ENCODE results near the gene KCTD21. TPM values are rescaled to one million over a fixed set of nuclear protein-coding genes. Genes with fewer than 3 reads are reported as not detected.

The KCTD21 gene
- total and polyA plus RNA-seq, 7 donors = 4.2 to 18.8 (median 7.4) TPM

DNA sequence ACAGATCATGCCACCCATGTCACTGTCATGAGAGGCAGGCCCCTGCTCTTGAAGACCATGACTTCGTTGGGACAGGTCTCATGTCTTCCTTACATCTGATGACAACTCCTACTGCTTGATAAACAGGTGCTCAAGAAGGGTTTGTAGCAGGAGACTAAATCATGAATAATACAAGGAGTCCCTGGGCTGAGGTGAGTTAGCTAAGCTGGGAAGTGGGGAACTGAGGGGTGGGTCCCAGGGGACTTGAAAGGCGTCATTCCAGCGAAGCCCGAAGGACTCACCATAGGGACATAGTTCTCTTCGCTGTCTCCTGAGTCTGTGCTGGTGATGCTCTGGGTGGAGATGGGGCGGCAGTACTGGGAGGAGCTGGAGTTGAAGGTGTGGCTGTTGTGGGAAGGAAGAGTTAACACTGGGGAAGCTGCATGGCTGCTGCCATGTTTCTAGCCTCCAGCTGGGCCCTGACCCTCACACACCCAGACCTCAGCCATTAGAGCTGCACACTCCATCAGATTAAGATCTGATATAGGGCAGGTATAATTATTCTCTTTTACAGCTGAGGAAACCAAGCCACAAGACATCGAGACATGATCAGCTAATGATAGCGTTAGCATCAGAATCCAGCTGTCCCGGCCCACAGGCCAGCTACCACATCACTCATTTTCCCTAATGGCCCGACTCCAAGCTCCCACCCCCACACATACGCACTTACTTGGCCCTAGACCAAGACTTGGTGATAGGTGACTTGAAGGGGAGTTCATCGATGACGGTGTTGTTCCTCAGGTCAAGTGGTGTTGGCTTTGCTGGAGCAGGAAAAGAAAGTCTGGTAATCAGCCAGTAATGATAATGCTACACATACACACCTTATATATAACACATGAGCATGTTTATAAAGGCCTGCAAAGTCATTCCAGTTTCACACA is 33.2 kb upstream of the KCTD21 start:
- H3K4me1 ChIP-seq = no peaks in the 10 kb centered on the region
- intact Hi-C loops (cut with DNase I) = no loop called here
- H3K4me3 ChIP-seq = no peak overlapping the region
- peaks cover 8 to 68% (median 21%) of the 10 kb centered on the region in 4 donors for H3K36me3 ChIP-seq
- no peak overlapping the region for H3K27ac ChIP-seq
- 95 to 96% methylated on average over 13 of the region's 13 CpGs for WGBS, 2 donors
- no peak for DNase-seq
- H3K9me3 ChIP-seq = no peaks in the 10 kb centered on the region
- no peak for TF ChIP-seq POLR2AphosphoS5 (IDR thresholded peaks at IDR 0.05)
- no peak for TF ChIP-seq POLR2A (IDR thresholded peaks at IDR 0.05)
- TF ChIP-seq, protein P1, sequence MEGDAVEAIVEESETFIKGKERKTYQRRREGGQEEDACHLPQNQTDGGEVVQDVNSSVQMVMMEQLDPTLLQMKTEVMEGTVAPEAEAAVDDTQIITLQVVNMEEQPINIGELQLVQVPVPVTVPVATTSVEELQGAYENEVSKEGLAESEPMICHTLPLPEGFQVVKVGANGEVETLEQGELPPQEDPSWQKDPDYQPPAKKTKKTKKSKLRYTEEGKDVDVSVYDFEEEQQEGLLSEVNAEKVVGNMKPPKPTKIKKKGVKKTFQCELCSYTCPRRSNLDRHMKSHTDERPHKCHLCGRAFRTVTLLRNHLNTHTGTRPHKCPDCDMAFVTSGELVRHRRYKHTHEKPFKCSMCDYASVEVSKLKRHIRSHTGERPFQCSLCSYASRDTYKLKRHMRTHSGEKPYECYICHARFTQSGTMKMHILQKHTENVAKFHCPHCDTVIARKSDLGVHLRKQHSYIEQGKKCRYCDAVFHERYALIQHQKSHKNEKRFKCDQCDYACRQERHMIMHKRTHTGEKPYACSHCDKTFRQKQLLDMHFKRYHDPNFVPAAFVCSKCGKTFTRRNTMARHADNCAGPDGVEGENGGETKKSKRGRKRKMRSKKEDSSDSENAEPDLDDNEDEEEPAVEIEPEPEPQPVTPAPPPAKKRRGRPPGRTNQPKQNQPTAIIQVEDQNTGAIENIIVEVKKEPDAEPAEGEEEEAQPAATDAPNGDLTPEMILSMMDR (IDR thresholded peaks at IDR 0.05) = no peak
- no peak for TF ChIP-seq EP300 (IDR thresholded peaks at IDR 0.05)
- H3K27me3 ChIP-seq = no peaks in the 10 kb centered on the region

DNA sequence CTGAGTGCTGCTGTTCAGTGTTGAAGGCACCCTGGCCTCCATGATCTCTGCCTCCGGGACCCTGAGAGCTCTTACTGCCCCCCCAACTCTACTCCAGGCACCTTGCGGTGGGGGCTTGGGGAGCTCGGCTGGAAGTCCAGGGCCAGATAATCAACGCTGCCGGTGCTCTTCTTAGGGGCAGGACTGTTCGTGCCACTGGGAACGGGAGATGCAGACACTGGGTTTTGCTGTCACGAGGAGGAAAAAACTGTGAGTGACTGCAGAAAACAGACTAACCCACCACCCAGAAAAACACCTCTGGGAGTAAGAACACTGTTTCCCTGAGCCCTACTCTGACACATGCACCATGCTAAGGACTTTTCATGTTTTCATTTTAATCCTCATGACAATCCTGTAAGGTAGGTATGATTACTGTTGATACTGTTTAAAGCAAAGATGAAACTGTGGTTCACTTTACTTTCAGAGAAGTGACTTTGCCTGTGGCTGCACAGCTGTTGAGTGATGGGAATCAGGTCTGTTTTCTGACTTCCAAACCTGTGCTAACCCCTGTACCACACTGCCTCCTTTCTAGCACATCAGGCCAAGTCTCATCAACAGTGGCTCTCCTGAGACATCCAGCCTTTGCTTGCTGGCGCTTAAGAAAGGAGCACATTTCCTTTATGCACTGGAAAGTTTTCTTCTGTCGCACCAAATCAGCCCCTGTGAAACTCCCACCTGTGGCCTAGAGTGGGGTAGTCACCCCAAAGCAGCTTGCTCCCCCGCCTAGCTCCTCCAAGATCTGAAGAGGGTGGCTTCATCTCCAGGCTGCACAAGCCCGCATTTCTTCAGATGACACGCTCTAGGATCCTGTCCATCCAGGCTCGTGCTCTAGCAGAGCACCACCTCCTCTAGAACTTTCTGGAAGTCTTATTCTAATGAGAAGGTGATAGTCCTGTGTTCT is 32.1 kb upstream of the KCTD21 start:
- Histone ChIP-seq H3K36me3 (peaks cover 8 to 71% (median 20%) of the 10 kb centered on the region in 4 donors), H3K4me3 (no peak overlapping the region), H3K27ac (no peak overlapping the region), H3K27me3 (no peaks in the 10 kb centered on the region), H3K4me1 (no peaks in the 10 kb centered on the region), H3K9me3 (no peaks in the 10 kb centered on the region)
- 93 to 95% methylated on average over 14 of the region's 14 CpGs for WGBS, 2 donors
- intact Hi-C loops (cut with DNase I) = no loop called here
- DNase-seq = no peak
- TF ChIP-seq, protein P1 (IDR thresholded peaks at IDR 0.05) = no peak
- TF ChIP-seq POLR2A (IDR thresholded peaks at IDR 0.05) (no peak), POLR2AphosphoS5 (IDR thresholded peaks at IDR 0.05) (no peak), EP300 (IDR thresholded peaks at IDR 0.05) (no peak)

- Histone ChIP-seq H3K4me3 (no peak overlapping the region), H3K36me3 (peaks cover 5 to 70% (median 17%) of the 10 kb centered on the region in 4 donors), H3K9me3 (no peaks in the 10 kb centered on the region), H3K27ac (no peak overlapping the region), H3K4me1 (no peaks in the 10 kb centered on the region), H3K27me3 (no peaks in the 10 kb centered on the region)
- no peak for DNase-seq
- 93 to 95% methylated on average over 7 of the region's 7 CpGs for WGBS, 2 donors
- no peak for TF ChIP-seq EP300 (IDR thresholded peaks at IDR 0.05)
- TF ChIP-seq POLR2A (IDR thresholded peaks at IDR 0.05) = no peak
- TF ChIP-seq, protein P1 (IDR thresholded peaks at IDR 0.05) = no peak
- no peak for TF ChIP-seq POLR2AphosphoS5 (IDR thresholded peaks at IDR 0.05)
- intact Hi-C loops (cut with DNase I) = no loop called here
Measured at GRCh38 chr11:78219493-78220217, 31.2 kb upstream of the KCTD21 start.

GRCh38 chr11:78218707-78219492 is 30.5 kb upstream of the KCTD21 start:
- Histone ChIP-seq H3K36me3 (peaks cover 0 to 71% (median 15%) of the 10 kb centered on the region in 4 donors), H3K9me3 (no peaks in the 10 kb centered on the region), H3K27me3 (no peaks in the 10 kb centered on the region), H3K4me3 (no peak overlapping the region), H3K4me1 (no peaks in the 10 kb centered on the region), H3K27ac (no peak overlapping the region)
- WGBS, 2 donors = 93% methylated on average over 11 of the region's 11 CpGs
- TF ChIP-seq POLR2AphosphoS5 (IDR thresholded peaks at IDR 0.05) (no peak), EP300 (IDR thresholded peaks at IDR 0.05) (no peak), POLR2A (IDR thresholded peaks at IDR 0.05) (no peak)
- TF ChIP-seq, protein P1 (IDR thresholded peaks at IDR 0.05) = no peak
- no peak for DNase-seq
- intact Hi-C loops (cut with DNase I) = no loop called here
